HG03175 (cell line): ENCODE measurements around the gene DGAT2L6.

ENCODE experiments used
- ATAC-seq: cut with Tn5 transposase; IDR thresholded peaks from one replicate; pipeline ENCODE4 v1.9.1; 2021; ENCODE audit warnings: mild to moderate bottlenecking, moderate library complexity; ENCODE audit not compliant: unreplicated experiment

DGAT2L6 gene

GRCh38 chrX:70176938-70177533, at the start of gene DGAT2L6:
Gene DGAT2L6 (plus strand): TSS chrX:70177483. CDS start chrX:70177583, 100 bp downstream.
- peak; percentile 56 for ATAC-seq

GRCh38 chrX:70128071-70128470, 49.2 kb upstream of the DGAT2L6 start:
- ATAC-seq: no peak

GRCh38 chrX:70129816-70130215, 47.5 kb upstream of the DGAT2L6 start:
- ATAC-seq: no peak

- ATAC-seq: no peak
Observed at GRCh38 chrX:70132224-70132623, 45.1 kb upstream of the DGAT2L6 start.

- peak; percentile 33 for ATAC-seq
Observed at GRCh38 chrX:70132877-70133302, 44.4 kb upstream of the DGAT2L6 start.

GRCh38 chrX:70133303-70134115, 43.8 kb upstream of the DGAT2L6 start, which contains the start of gene IGBP1:
Gene IGBP1 (plus strand): TSS chrX:70133447. CDS start chrX:70133948, 501 bp downstream.
- ATAC-seq: peak; percentile 86

- ATAC-seq: peak; percentile 7
Observed at GRCh38 chrX:70134116-70134477, 43.2 kb upstream of the DGAT2L6 start.

- no peak for ATAC-seq
Observed at GRCh38 chrX:70138622-70139021, 38.7 kb upstream of the DGAT2L6 start.

GRCh38 chrX:70139736-70140135, 37.5 kb upstream of the DGAT2L6 start:
- no peak for ATAC-seq

- ATAC-seq: no peak
Observed at GRCh38 chrX:70141373-70141772, 35.9 kb upstream of the DGAT2L6 start.

GRCh38 chrX:70166601-70167590, 10.4 kb upstream of the DGAT2L6 start:
- ATAC-seq: no peak

- no peak for ATAC-seq
Observed at GRCh38 chrX:70168238-70169188, 8.8 kb upstream of the DGAT2L6 start.

GRCh38 chrX:70169281-70169680, 8.0 kb upstream of the DGAT2L6 start:
- ATAC-seq: no peak

- ATAC-seq: no peak
Observed at GRCh38 chrX:70171624-70172023, 5.7 kb upstream of the DGAT2L6 start.

- ATAC-seq: no peak
Observed at GRCh38 chrX:70172221-70172620, 5.1 kb upstream of the DGAT2L6 start.

- no peak for ATAC-seq
Observed at GRCh38 chrX:70172964-70173363, 4.3 kb upstream of the DGAT2L6 start.

GRCh38 chrX:70174754-70175153, 2.5 kb upstream of the DGAT2L6 start:
- no peak for ATAC-seq

- ATAC-seq: no peak
Observed at GRCh38 chrX:70175338-70175737, 1.9 kb upstream of the DGAT2L6 start.

- no peak for ATAC-seq
Observed at GRCh38 chrX:70183091-70183490, 5.8 kb downstream of the DGAT2L6 start.

GRCh38 chrX:70190225-70190624, 12.9 kb downstream of the DGAT2L6 start:
- ATAC-seq: no peak
